Testis (tissue), 3 donors: ENCODE measurements around the gene FEN1. TPM values are rescaled to one million over a fixed set of nuclear protein-coding genes. Genes with fewer than 3 reads are reported as not detected.

ENCODE experiments used
- DNase-seq: peaks from one replicate; pipeline ENCODE4 v3.0.0-alpha.2; 2019
- H3K27ac ChIP-seq, 2 donors: fragments of 200-600 bp; sonication (generic); one replicate each; pipeline ENCODE4 v1.5.1; 2019
- H3K27me3 ChIP-seq: fragments of 200-600 bp; sonication (generic); one replicate; pipeline ENCODE4 v1.5.1; 2019
- H3K36me3 ChIP-seq: fragments of 200-600 bp; sonication (generic); one replicate; pipeline ENCODE4 v1.5.1; 2017; ENCODE audit warnings: low read depth; ENCODE audit errors: missing control alignments
- H3K4me1 ChIP-seq: fragments of 200-600 bp; sonication (generic); one replicate; pipeline ENCODE4 v1.5.1; 2019
- H3K4me3 ChIP-seq, 2 donors: fragments of 200-600 bp; sonication (generic); one replicate each; pipeline ENCODE4 v1.5.1; 2017 to 2019
- H3K9me3 ChIP-seq: fragments of 200-600 bp; sonication (generic); one replicate; pipeline ENCODE4 v1.5.1; 2017
- CTCF ChIP-seq, 3 experiments: fragments of 450-650 bp in 2 of 3; fragments of 200-600 bp in 1 of 3; sonication (generic) in 1 of 3; IDR thresholded peaks; one replicate each; pipeline ENCODE4 v1.5.1; 2016 to 2019; ENCODE audit warnings: antibody characterized with exemption in 3 of 3, mild to moderate bottlenecking in 2 of 3, moderate library complexity in 1 of 3
- POLR2A ChIP-seq: fragments of 450-650 bp; IDR thresholded peaks from one replicate; pipeline ENCODE4 v1.6.1; 2017; ENCODE audit warnings: antibody characterized with exemption, mild to moderate bottlenecking, moderate library complexity
- WGBS, 2 donors: methylation state at CpG; one replicate each; pipeline ENCODE4 v1.1.5; 2018; 5-methylcytosine and 5-hydroxymethylcytosine counted together
- intact Hi-C: fragments of 100-400 bp; cut with DNase I; formaldehyde crosslinking; loops from one replicate; pipeline ENCODE4 v1.15.1; 2023; ENCODE audit warnings: low total_unique reads
- polyA plus RNA-seq: library from polyadenylated mRNA; stranded (reverse); fragments of 350-450 nt; fragmentation: Illumina TruSeq; extraction: RNeasy Lipid Tissue Mini Kit (QIAGEN cat#74804); gene quantifications from one replicate; pipeline ENCODE4 v1.2.3, GENCODE V29; 2014; ENCODE audit warnings: low read depth, low replicate concordance; ENCODE audit not compliant: insufficient read depth
- total RNA-seq, 2 donors: library from RNA; depleted of rRNA; stranded (reverse); fragments of >200 nt; gene quantifications; one replicate each; pipeline ENCODE4 v1.2.3, GENCODE V29; 2016

The FEN1 gene
- total and polyA plus RNA-seq, 3 donors from 2014 or later: 22.7 to 31.5 (median 27.3) TPM

DNA sequence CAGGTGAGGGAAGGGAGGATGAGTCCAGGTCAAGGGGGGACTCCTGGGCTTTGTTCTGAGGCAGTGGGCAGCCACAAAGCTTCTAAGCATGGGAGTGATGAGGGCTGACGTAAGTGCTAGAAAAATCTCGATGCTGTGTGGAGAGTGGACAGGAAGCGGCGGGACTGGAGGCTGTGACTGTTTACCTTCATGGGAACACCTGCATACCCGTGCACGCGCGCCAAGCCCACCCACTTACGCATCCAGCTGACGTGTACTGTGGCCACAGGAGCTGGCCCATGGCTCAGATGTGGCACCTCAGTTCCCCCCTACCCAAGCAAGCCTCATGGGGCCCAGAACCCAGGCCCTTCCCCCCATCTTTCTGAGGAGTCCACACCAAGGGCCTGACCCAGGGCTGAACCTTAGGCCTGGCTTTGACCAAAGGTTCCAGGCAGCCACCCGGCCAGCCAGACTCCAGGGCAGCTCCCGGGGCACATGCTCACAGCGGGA, 26.3 kb upstream of the FEN1 start:
- intact Hi-C loops: no loop called here
- no peaks in the 10 kb centered on the region for H3K9me3 ChIP-seq
- no peaks in the 10 kb centered on the region for H3K27me3 ChIP-seq
- H3K4me1 ChIP-seq: peaks cover 20% of the 10 kb centered on the region
- no peak for TF ChIP-seq CTCF (IDR thresholded peaks at IDR 0.05)
- TF ChIP-seq POLR2A: no peak
- no peaks in the 10 kb centered on the region for H3K36me3 ChIP-seq
- no peak for DNase-seq
- H3K27ac ChIP-seq: no peak overlapping the region
- 81 to 84% methylated on average over 10 to 13 of the region's 13 CpGs for WGBS, 2 donors
- no peak overlapping the region for H3K4me3 ChIP-seq

DNA sequence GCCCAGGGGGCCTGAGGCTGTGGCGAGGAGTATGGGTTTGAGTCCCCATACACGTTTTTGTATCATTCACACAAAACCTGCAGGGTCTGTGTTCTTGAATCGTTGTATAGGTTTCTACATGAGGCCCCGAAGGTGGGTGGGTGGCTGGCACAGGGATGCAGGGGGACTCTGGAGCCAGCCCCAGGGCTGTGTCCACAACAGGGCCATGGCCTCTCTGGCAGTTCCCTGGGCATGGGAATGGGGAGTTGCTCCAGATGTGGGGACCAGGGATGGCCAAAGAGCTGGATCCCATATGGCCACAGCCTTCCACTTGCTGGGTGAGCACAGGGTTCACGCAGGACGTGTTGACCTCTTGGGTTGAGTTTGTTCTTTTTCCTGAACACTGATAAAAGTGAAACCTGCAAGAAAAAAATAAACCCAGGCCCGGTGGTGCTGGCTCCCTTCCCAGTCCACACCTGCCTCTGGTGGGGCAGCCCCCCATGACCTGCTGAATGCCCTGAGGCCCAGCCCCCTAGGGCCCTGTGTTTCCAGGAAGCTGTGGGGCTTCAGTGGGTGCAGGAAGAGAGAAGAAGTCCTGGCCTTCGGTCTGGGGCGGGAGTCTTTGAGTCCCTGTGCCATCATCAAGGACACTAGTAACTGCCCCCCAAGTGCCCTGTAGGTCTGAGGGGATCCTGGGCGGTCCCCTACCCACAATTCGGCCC, 24.2 kb upstream of the FEN1 start:
- Histone ChIP-seq H3K4me3 (no peak overlapping the region), H3K36me3 (no peaks in the 10 kb centered on the region), H3K9me3 (no peaks in the 10 kb centered on the region), H3K27ac (no peak overlapping the region), H3K27me3 (no peaks in the 10 kb centered on the region), H3K4me1 (peaks cover 20% of the 10 kb centered on the region)
- intact Hi-C loops: no loop called here
- no peak for DNase-seq
- TF ChIP-seq POLR2A (no peak), CTCF (IDR thresholded peaks at IDR 0.05) (no peak)
- WGBS, 2 donors: 55 to 65% methylated on average over 7 to 11 of the region's 11 CpGs

GRCh38 chr11:61769169-61769920, 23.4 kb upstream of the FEN1 start:
- H3K36me3 ChIP-seq: no peaks in the 10 kb centered on the region
- peaks cover 20% of the 10 kb centered on the region for H3K4me1 ChIP-seq
- no peak overlapping the region for H3K4me3 ChIP-seq
- WGBS, 2 donors: 59 to 60% methylated on average over 5 to 33 of the region's 33 CpGs
- no peaks in the 10 kb centered on the region for H3K27me3 ChIP-seq
- TF ChIP-seq CTCF (IDR thresholded peaks at IDR 0.05) (no peak), POLR2A (no peak)
- H3K27ac ChIP-seq: no peak overlapping the region
- H3K9me3 ChIP-seq: no peaks in the 10 kb centered on the region
- intact Hi-C loops: no loop called here
- DNase-seq: no peak

GRCh38 chr11:61769946-61770683, 22.6 kb upstream of the FEN1 start:
- WGBS, 2 donors: 80 to 89% methylated on average over 13 to 20 of the region's 20 CpGs
- Histone ChIP-seq H3K27ac (no peak overlapping the region), H3K27me3 (no peaks in the 10 kb centered on the region), H3K9me3 (no peaks in the 10 kb centered on the region), H3K4me3 (no peak overlapping the region), H3K36me3 (no peaks in the 10 kb centered on the region), H3K4me1 (peaks cover 13% of the 10 kb centered on the region)
- TF ChIP-seq CTCF (IDR thresholded peaks at IDR 0.05) (no peak), POLR2A (no peak)
- intact Hi-C loops: no loop called here
- DNase-seq: no peak
